SIG-M5 treated with dmso at 0.1 percent for 504 hours (cell line): ENCODE data around the gene MPP7.
"Not testable (repeated sequence)": the region's sequence is repeated elsewhere in the genome, so short reads cannot be mapped to it uniquely, and the experiment has no call there.

Experiments used
- DNase-seq: peaks from one replicate; lab custom pipeline; 2025; ENCODE audit not compliant: unreplicated experiment; lab: John Stamatoyannopoulos, UW

MPP7 gene

GRCh38 chr10:28302638-28303488, at the start of gene MPP7:
MPP7 (minus strand) TSS chr10:28303064; CDS start chr10:28238604, 64,460 bp downstream.
- DNase-seq: peak; percentile 97

- DNase-seq: no peak
These were observed 47.0 kb upstream of the MPP7 start for GRCh38 chr10:28349892-28350291.

- no peak for DNase-seq
These were observed 41.4 kb upstream of the MPP7 start for GRCh38 chr10:28343987-28344895.

GRCh38 chr10:28343252-28343651, 40.4 kb upstream of the MPP7 start:
- peak; percentile 26 for DNase-seq

- DNase-seq: not testable (repeated sequence)
These were observed 38.8 kb upstream of the MPP7 start for GRCh38 chr10:28341679-28342078.

- DNase-seq: no peak
These were observed 29.9 kb upstream of the MPP7 start for GRCh38 chr10:28332726-28333125.

GRCh38 chr10:28331841-28332240, 29.0 kb upstream of the MPP7 start:
- DNase-seq: no peak

GRCh38 chr10:28331066-28331465, 28.2 kb upstream of the MPP7 start:
- DNase-seq: peak; percentile 17

- no peak for DNase-seq
These were observed 25.5 kb upstream of the MPP7 start for GRCh38 chr10:28328346-28328745.

- no peak for DNase-seq
These were observed 24.6 kb upstream of the MPP7 start for GRCh38 chr10:28327491-28327880.

- DNase-seq: no peak
These were observed 23.9 kb upstream of the MPP7 start for GRCh38 chr10:28326516-28327490.

- no peak for DNase-seq
These were observed 17.9 kb upstream of the MPP7 start for GRCh38 chr10:28320799-28321198.

- DNase-seq: no peak
These were observed 17.2 kb upstream of the MPP7 start for GRCh38 chr10:28320090-28320489.

GRCh38 chr10:28319061-28319460, 16.2 kb upstream of the MPP7 start:
- DNase-seq: not testable (repeated sequence)

- no peak for DNase-seq
These were observed 15.8 kb upstream of the MPP7 start for GRCh38 chr10:28318626-28319025.

GRCh38 chr10:28317760-28318159, 14.9 kb upstream of the MPP7 start:
- no peak for DNase-seq

- no peak for DNase-seq
These were observed 13.8 kb upstream of the MPP7 start for GRCh38 chr10:28316696-28317095.

- no peak for DNase-seq
These were observed 12.3 kb upstream of the MPP7 start for GRCh38 chr10:28315140-28315539.

- no peak for DNase-seq
These were observed 11.3 kb upstream of the MPP7 start for GRCh38 chr10:28314211-28314610.

GRCh38 chr10:28312572-28312971, 9.7 kb upstream of the MPP7 start:
- no peak for DNase-seq

GRCh38 chr10:28311104-28311503, 8.2 kb upstream of the MPP7 start:
- DNase-seq: no peak
